ENCODE results near the gene EIF2B5.

Gene EIF2B5

GRCh38 chr3:184126006-184126405 lies 9.2 kb upstream of the EIF2B5 start:
- H3K9ac ChIP-seq (ENCODE audit: low read length), result no peak overlapping the region
- TF ChIP-seq EZH2phosphoT487 (IDR thresholded peaks at IDR 0.05; ENCODE audit: low read length), result no peak
- no peak for TF ChIP-seq CTCF (IDR thresholded peaks at IDR 0.05; ENCODE audit: low read length)
- TF ChIP-seq EZH2 (optimal IDR thresholded peaks at IDR 0.05; ENCODE audit: low read depth, low read length), result no peak
- no peak overlapping the region for H3K4me2 ChIP-seq (ENCODE audit: low read depth, low read length)
- H3K36me3 ChIP-seq (replicated peaks; ENCODE audit: insufficient read depth, low read length), result no peaks in the 10 kb centered on the region
- no peaks in the 10 kb centered on the region for H3K27me3 ChIP-seq (replicated peaks; ENCODE audit: insufficient read depth, low read length)
- H4K20me1 ChIP-seq (ENCODE audit: insufficient read depth, low read length), result no peaks in the 10 kb centered on the region
- no peaks in the 10 kb centered on the region for H3K9me2 ChIP-seq (replicated peaks; ENCODE audit: insufficient read depth, low read length)
- H3K4me3 ChIP-seq (ENCODE audit: low read length), result no peak overlapping the region
- H3K27ac ChIP-seq (ENCODE audit: low read length), result no peak overlapping the region
- 0 out of 2 replicates have a peak, but pooled peaks cover 3% of the 10 kb centered on the region for H3F3A ChIP-seq (ENCODE audit: insufficient read depth, low read length)
- no peaks in the 10 kb centered on the region for H3K79me2 ChIP-seq (ENCODE audit: low read length)
- no peak for DNase-seq
- H3K9me3 ChIP-seq (replicated peaks; ENCODE audit: insufficient read depth, low read length), result no peaks in the 10 kb centered on the region
- H3K4me1 ChIP-seq (ENCODE audit: low read length), result no peaks in the 10 kb centered on the region; the same call in 1 of the 2 replicates
- no peak overlapping the region for H2AFZ ChIP-seq (ENCODE audit: low read length)

DNA sequence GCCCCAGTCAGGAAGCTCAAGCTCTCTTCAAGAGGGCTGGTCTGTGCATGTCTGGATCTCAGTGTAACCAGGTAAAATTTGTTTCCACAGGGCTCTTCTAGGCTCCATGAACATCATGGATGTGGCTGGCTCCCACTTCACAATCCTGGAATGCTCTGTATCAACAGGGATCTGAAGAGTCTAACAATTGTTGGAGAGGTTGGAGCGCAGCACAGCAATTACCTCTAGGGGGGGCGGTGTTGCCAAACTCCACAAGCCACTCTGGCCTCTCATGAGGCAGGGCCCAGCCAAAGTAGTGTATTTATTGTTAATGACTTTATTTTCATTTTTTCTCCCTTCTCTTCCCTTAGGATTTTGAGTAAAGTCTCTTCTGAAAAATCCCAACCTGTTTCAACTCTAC lies 6.1 kb upstream of the EIF2B5 start:
- H2AFZ ChIP-seq (ENCODE audit: low read length), result no peak overlapping the region

GRCh38 chr3:184132945-184133344 lies 2.2 kb upstream of the EIF2B5 start:
- no peak for TF ChIP-seq EZH2 (optimal IDR thresholded peaks at IDR 0.05; ENCODE audit: low read depth, low read length)
- no peak for TF ChIP-seq EZH2phosphoT487 (IDR thresholded peaks at IDR 0.05; ENCODE audit: low read length)
- no peak for TF ChIP-seq CTCF (IDR thresholded peaks at IDR 0.05; ENCODE audit: low read length)
- Histone ChIP-seq H3K9me2 (replicated peaks; ENCODE audit: insufficient read depth, low read length) (no peaks in the 10 kb centered on the region), H3F3A (ENCODE audit: insufficient read depth, low read length) (0 out of 2 replicates have a peak, but pooled peaks cover 3% of the 10 kb centered on the region), H4K20me1 (ENCODE audit: insufficient read depth, low read length) (no peaks in the 10 kb centered on the region), H2AFZ (ENCODE audit: low read length) (no peak overlapping the region), H3K27me3 (replicated peaks; ENCODE audit: insufficient read depth, low read length) (no peaks in the 10 kb centered on the region), H3K4me2 (ENCODE audit: low read depth, low read length) (no peak overlapping the region), H3K79me2 (ENCODE audit: low read length) (peaks cover 37% of the 10 kb centered on the region), H3K9ac (ENCODE audit: low read length) (no peak overlapping the region), H3K36me3 (replicated peaks; ENCODE audit: insufficient read depth, low read length) (0 out of 2 replicates have a peak, but pooled peaks cover 5% of the 10 kb centered on the region), H3K4me3 (ENCODE audit: low read length) (no peak overlapping the region), H3K4me1 (ENCODE audit: low read length) (peaks cover 17% of the 10 kb centered on the region), H3K27ac (ENCODE audit: low read length) (no peak overlapping the region), H3K9me3 (replicated peaks; ENCODE audit: insufficient read depth, low read length) (no peaks in the 10 kb centered on the region)
- no peak for DNase-seq

More for the DNA sequence above, 6.1 kb upstream of the EIF2B5 start:
- H3K9me3 ChIP-seq (replicated peaks; ENCODE audit: insufficient read depth, low read length), result no peaks in the 10 kb centered on the region
- no peaks in the 10 kb centered on the region for H3K79me2 ChIP-seq (ENCODE audit: low read length)
- no peak overlapping the region for H3K27ac ChIP-seq (ENCODE audit: low read length)
- H3K36me3 ChIP-seq (replicated peaks; ENCODE audit: insufficient read depth, low read length), result no peaks in the 10 kb centered on the region
- H3F3A ChIP-seq (ENCODE audit: insufficient read depth, low read length), result no peaks in the 10 kb centered on the region
- TF ChIP-seq CTCF (IDR thresholded peaks at IDR 0.05; ENCODE audit: low read length) (peak; percentile 65), EZH2phosphoT487 (IDR thresholded peaks at IDR 0.05; ENCODE audit: low read length) (no peak)
- no peak overlapping the region for H3K4me2 ChIP-seq (ENCODE audit: low read depth, low read length)
- H4K20me1 ChIP-seq (ENCODE audit: insufficient read depth, low read length), result no peaks in the 10 kb centered on the region
- H3K4me1 ChIP-seq (ENCODE audit: low read length), result peaks cover 5% of the 10 kb centered on the region; the same call in 1 of the 2 replicates
- no peak overlapping the region for H3K4me3 ChIP-seq (ENCODE audit: low read length)
- peak; percentile 51 for DNase-seq
- H3K9me2 ChIP-seq (replicated peaks; ENCODE audit: insufficient read depth, low read length), result no peaks in the 10 kb centered on the region
- no peak overlapping the region for H3K9ac ChIP-seq (ENCODE audit: low read length)
- no peaks in the 10 kb centered on the region for H3K27me3 ChIP-seq (replicated peaks; ENCODE audit: insufficient read depth, low read length)
